HEK293T (cell line): ENCODE measurements around the gene NFATC1.

Experiments used
- CTCF ChIA-PET: fragments of 350-600 bp; formaldehyde crosslinking; extraction: SDS; loops from one replicate; lab custom pipeline; 2021; ENCODE audit warnings: antibody characterized with exemption, inconsistent platforms; lab: Yijun Ruan, JAX
- POLR2A ChIA-PET: fragments of 350-600 bp; formaldehyde crosslinking; extraction: SDS; loops from one replicate; lab custom pipeline; 2020; ENCODE audit warnings: antibody characterized with exemption, inconsistent platforms; lab: Yijun Ruan, JAX
- DNase-seq: peaks from one replicate; pipeline ENCODE4 v3.0.0; 2012; ENCODE audit warnings: mixed read lengths; ENCODE audit errors: extremely low spot score
- ARNT ChIP-seq: fragments of 450-650 bp; IDR thresholded peaks from 2 replicates; pipeline ENCODE4 v1.6.1; 2017; ENCODE audit warnings: mild to moderate bottlenecking
- BHLHE40 ChIP-seq: fragments of 450-650 bp; IDR thresholded peaks from 2 replicates; pipeline ENCODE4 v1.6.1; 2016; ENCODE audit warnings: mild to moderate bottlenecking, moderate library complexity, borderline replicate concordance
- CTBP1 ChIP-seq: fragments of 450-650 bp; IDR thresholded peaks from 2 replicates; pipeline ENCODE4 v1.6.1; 2016; ENCODE audit warnings: borderline replicate concordance
- ELF4 ChIP-seq: fragments of 450-650 bp; IDR thresholded peaks from 2 replicates; pipeline ENCODE4 v1.6.1; 2017; ENCODE audit warnings: antibody characterized with exemption
- FOXA1 ChIP-seq: fragments of 450-650 bp; IDR thresholded peaks from 2 replicates; pipeline ENCODE4 v1.6.1; 2016; ENCODE audit warnings: mild to moderate bottlenecking
- FOXK2 ChIP-seq: fragments of 450-650 bp; IDR thresholded peaks from 2 replicates; pipeline ENCODE4 v1.6.1; 2016; ENCODE audit warnings: mild to moderate bottlenecking
- FOXM1 ChIP-seq: fragments of 450-650 bp; IDR thresholded peaks from 2 replicates; pipeline ENCODE4 v1.6.1; 2017; ENCODE audit warnings: mild to moderate bottlenecking, borderline replicate concordance
- HDGF ChIP-seq: fragments of 450-650 bp; IDR thresholded peaks from 2 replicates; pipeline ENCODE4 v1.6.1; 2017; ENCODE audit warnings: antibody characterized with exemption, borderline replicate concordance
- L3MBTL2 ChIP-seq: fragments of 450-650 bp; conservative IDR thresholded peaks from 2 replicates; pipeline ENCODE4 v1.6.1; 2016; ENCODE audit warnings: mild to moderate bottlenecking
- LEF1 ChIP-seq: fragments of 450-650 bp; IDR thresholded peaks from 2 replicates; pipeline ENCODE4 v1.6.1; 2017; ENCODE audit warnings: mild to moderate bottlenecking, borderline replicate concordance
- NFRKB ChIP-seq: fragments of 450-650 bp; IDR thresholded peaks from 2 replicates; pipeline ENCODE4 v1.6.1; 2016; ENCODE audit warnings: mild to moderate bottlenecking, moderate library complexity
- PKNOX1 ChIP-seq: fragments of 450-650 bp; IDR thresholded peaks from 2 replicates; pipeline ENCODE4 v1.6.1; 2016
- SP1 ChIP-seq: fragments of 450-650 bp; IDR thresholded peaks from 2 replicates; pipeline ENCODE4 v1.6.1; 2017
- SUZ12 ChIP-seq: fragments of 450-650 bp; IDR thresholded peaks from 2 replicates; pipeline ENCODE4 v1.6.1; 2016; ENCODE audit warnings: mild to moderate bottlenecking
- TARDBP ChIP-seq: fragments of 450-650 bp; IDR thresholded peaks from 2 replicates; pipeline ENCODE4 v1.6.1; 2016
- ZNF384 ChIP-seq: fragments of 450-650 bp; IDR thresholded peaks from 2 replicates; pipeline ENCODE4 v1.6.1; 2016

NFATC1 gene

GRCh38 chr18:79559436-79559835 lies 163.7 kb downstream of the NFATC1 start:
- ChIA-PET CTCF (no interaction called here), POLR2A (no interaction called here)
- no peak for DNase-seq
- TF ChIP-seq FOXA1 (no peak), TARDBP (no peak), FOXM1 (no peak), CTBP1 (no peak), L3MBTL2 (no peak), HDGF (no peak)

- ChIA-PET POLR2A (no interaction called here), CTCF (no interaction called here)
- TF ChIP-seq L3MBTL2 (no peak), NFRKB (no peak), LEF1 (no peak), CTBP1 (no peak), SUZ12 (no peak), FOXA1 (no peak), FOXM1 (no peak), HDGF (no peak), SP1 (no peak), ELF4 (no peak)
- DNase-seq: no peak
These were observed 164.5 kb downstream of the NFATC1 start for GRCh38 chr18:79560042-79560860.

GRCh38 chr18:79560861-79561210 lies 165.1 kb downstream of the NFATC1 start:
- TF ChIP-seq SP1 (no peak), ZNF384 (no peak), ARNT (no peak), PKNOX1 (no peak), ELF4 (no peak), CTBP1 (no peak), FOXM1 (no peak), SUZ12 (no peak), LEF1 (no peak), BHLHE40 (no peak), NFRKB (no peak), TARDBP (no peak), FOXA1 (no peak), FOXK2 (no peak)
- CTCF ChIA-PET: no interaction called here
- POLR2A ChIA-PET: no interaction called here

GRCh38 chr18:79563949-79564348 lies 168.2 kb downstream of the NFATC1 start:
- TF ChIP-seq ZNF384 (no peak), TARDBP (no peak), ELF4 (no peak)
- ChIA-PET POLR2A (no interaction called here), CTCF (no interaction called here)
- DNase-seq: no peak

More at GRCh38 chr18:79560861-79561210, 165.1 kb downstream of the NFATC1 start:
- no peak for DNase-seq

- ChIA-PET POLR2A (no interaction called here), CTCF (no interaction called here)
- TF ChIP-seq PKNOX1 (no peak), SUZ12 (no peak), L3MBTL2 (no peak), NFRKB (no peak), FOXA1 (no peak), LEF1 (no peak), CTBP1 (no peak), FOXK2 (no peak), ARNT (no peak)
- no peak for DNase-seq
These were observed 168.7 kb downstream of the NFATC1 start for GRCh38 chr18:79564441-79564840.

- no peak for DNase-seq
- ChIA-PET POLR2A (no interaction called here), CTCF (no interaction called here)
- TF ChIP-seq SUZ12 (no peak), ZNF384 (no peak), LEF1 (no peak), TARDBP (no peak), NFRKB (no peak), BHLHE40 (no peak), FOXM1 (no peak)
These were observed 171.2 kb downstream of the NFATC1 start for GRCh38 chr18:79566771-79567431.
